HEK293 (cell line): Measurements from ENCODE around the gene ADAMTSL3.
A peak's percentile ranks its signal among the peaks of the same experiment; 100 is the strongest.

Experiments used
- CTCF ChIA-PET: fragments of 350-600 bp; formaldehyde crosslinking; extraction: SDS; loops from one replicate; lab custom pipeline; 2021; ENCODE audit warnings: antibody characterized with exemption; lab: Yijun Ruan, JAX
- POLR2A ChIA-PET: fragments of 300-600 bp; formaldehyde crosslinking; extraction: SDS; loops from one replicate; lab custom pipeline; 2020; ENCODE audit warnings: antibody characterized with exemption, inconsistent platforms; lab: Yijun Ruan, JAX
- H3K27ac ChIP-seq: fragments of 200-500 bp; sonication (Bioruptor generic); 2 replicates; pipeline ENCODE4 v1.5.1; 2014; ENCODE audit warnings: low read depth, low read length, control low read depth, inconsistent platforms; ENCODE audit errors: extremely low read depth
- H3K36me3 ChIP-seq, 2 experiments: fragments of 200-500 bp in 1 of 2; sonication (Bioruptor generic) in 1 of 2; 1 replicate in 1 of 2; 2 replicates in 1 of 2; pipeline ENCODE4 v1.5.1; 2014 to 2017; ENCODE audit warnings: inconsistent platforms in 2 of 2, low read length in 2 of 2; ENCODE audit not compliant: control insufficient read depth in 2 of 2, insufficient read depth in 1 of 2
- H3K4me1 ChIP-seq: fragments of 200-500 bp; sonication (Bioruptor generic); 2 replicates; pipeline ENCODE4 v1.5.1; 2014; ENCODE audit warnings: mild to moderate bottlenecking, low read length, inconsistent platforms; ENCODE audit not compliant: control insufficient read depth, insufficient read depth
- H3K4me3 ChIP-seq: 2 replicates; pipeline ENCODE4 v1.5.1; 2011; ENCODE audit warnings: low read depth, mild to moderate bottlenecking, control low read depth, low read length, moderate library complexity
- H3K9me3 ChIP-seq: fragments of 200-500 bp; sonication (Bioruptor generic); 2 replicates; pipeline ENCODE4 v1.5.1; 2014; ENCODE audit warnings: low read depth, low read length, inconsistent platforms; ENCODE audit not compliant: control insufficient read depth, insufficient read depth
- GLIS2 ChIP-seq: fragments of 450-650 bp; formaldehyde crosslinking; IDR thresholded peaks from 2 replicates; pipeline ENCODE4 v1.5.1; 2016; ENCODE audit warnings: missing biosample characterization, missing genetic modification characterization
- PRDM1 ChIP-seq: fragments of 450-650 bp; formaldehyde crosslinking; IDR thresholded peaks from 2 replicates; pipeline ENCODE4; 2016; ENCODE audit warnings: missing biosample characterization, missing genetic modification characterization
- ZBTB8A ChIP-seq: fragments of 450-650 bp; formaldehyde crosslinking; IDR thresholded peaks from 2 replicates; pipeline ENCODE4 v1.5.1; 2016; ENCODE audit warnings: missing biosample characterization, missing genetic modification characterization
- ZNF121 ChIP-seq: fragments of 450-650 bp; formaldehyde crosslinking; IDR thresholded peaks from 2 replicates; pipeline ENCODE4 v1.5.1; 2016; ENCODE audit warnings: missing biosample characterization, missing genetic modification characterization
- ZNF239 ChIP-seq: fragments of 450-650 bp; formaldehyde crosslinking; IDR thresholded peaks from 2 replicates; pipeline ENCODE4 v1.5.1; 2016; ENCODE audit warnings: missing biosample characterization, missing genetic modification characterization
- ZNF585B ChIP-seq: fragments of 450-650 bp; formaldehyde crosslinking; IDR thresholded peaks from 2 replicates; pipeline ENCODE4 v1.5.1; 2016; ENCODE audit warnings: missing biosample characterization, missing genetic modification characterization
- ZNF658 ChIP-seq: fragments of 450-650 bp; formaldehyde crosslinking; IDR thresholded peaks from 2 replicates; pipeline ENCODE4; 2016; ENCODE audit warnings: missing biosample characterization, missing genetic modification characterization
- ZNF701 ChIP-seq: fragments of 450-650 bp; formaldehyde crosslinking; IDR thresholded peaks from 2 replicates; pipeline ENCODE4 v1.5.1; 2016; ENCODE audit warnings: missing biosample characterization, missing genetic modification characterization
- ZNF830 ChIP-seq: fragments of 450-650 bp; IDR thresholded peaks from 2 replicates; pipeline ENCODE4 v1.5.0; 2018; ENCODE audit warnings: missing biosample characterization, missing genetic modification characterization, low read depth, mild to moderate bottlenecking, moderate library complexity
- TF ChIP-seq, protein P1 (sequence below): fragments of 450-650 bp; formaldehyde crosslinking; IDR thresholded peaks from 2 replicates; pipeline ENCODE4 v1.5.1; 2016; ENCODE audit warnings: missing biosample characterization, missing genetic modification characterization
- TF ChIP-seq, protein P2 (sequence below): fragments of 450-650 bp; formaldehyde crosslinking; conservative IDR thresholded peaks from 2 replicates; pipeline ENCODE4 v1.5.1; 2016; ENCODE audit warnings: low read depth, missing biosample characterization, missing genetic modification characterization
- TF ChIP-seq, protein P3 (sequence below): fragments of 450-650 bp; formaldehyde crosslinking; IDR thresholded peaks from 2 replicates; pipeline ENCODE4 v1.5.1; 2017; ENCODE audit warnings: missing biosample characterization, missing genetic modification characterization
- TF ChIP-seq, protein P4 (sequence below): fragments of 450-650 bp; formaldehyde crosslinking; IDR thresholded peaks from 2 replicates; pipeline ENCODE4 v1.5.1; 2016; ENCODE audit warnings: missing biosample characterization, missing genetic modification characterization
- TF ChIP-seq, protein P5 (sequence below): fragments of 450-650 bp; formaldehyde crosslinking; IDR thresholded peaks from 2 replicates; pipeline ENCODE4 v1.5.1; 2017; ENCODE audit warnings: missing biosample characterization, missing genetic modification characterization

The ADAMTSL3 gene

DNA sequence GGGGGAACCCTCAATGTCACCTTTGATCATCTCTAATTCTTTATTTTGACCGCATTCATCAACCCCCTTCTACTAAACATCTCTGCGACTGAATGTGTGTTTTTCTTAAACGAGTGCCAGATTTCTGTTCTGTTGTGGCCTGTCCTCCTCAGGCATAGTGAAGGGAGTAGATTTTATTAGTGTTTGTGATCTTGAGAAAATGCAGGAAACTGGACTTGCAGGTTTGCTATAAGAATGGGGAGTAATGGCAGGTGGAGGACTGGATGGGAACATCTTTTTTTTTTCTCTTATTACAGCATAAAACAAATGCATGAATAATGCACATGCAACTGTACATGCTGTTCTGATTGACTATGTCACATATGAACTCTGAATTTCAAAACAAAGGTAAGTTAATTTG is 59.3 kb downstream of the ADAMTSL3 start (continued):
- no peak for TF ChIP-seq ZNF121 (tag by site-specific recombination)
- no peak for TF ChIP-seq ZNF701 (tag by site-specific recombination)
- no peak for TF ChIP-seq ZNF239 (tag by site-specific recombination)
- TF ChIP-seq, all 188 proteins: peak for 0

DNA sequence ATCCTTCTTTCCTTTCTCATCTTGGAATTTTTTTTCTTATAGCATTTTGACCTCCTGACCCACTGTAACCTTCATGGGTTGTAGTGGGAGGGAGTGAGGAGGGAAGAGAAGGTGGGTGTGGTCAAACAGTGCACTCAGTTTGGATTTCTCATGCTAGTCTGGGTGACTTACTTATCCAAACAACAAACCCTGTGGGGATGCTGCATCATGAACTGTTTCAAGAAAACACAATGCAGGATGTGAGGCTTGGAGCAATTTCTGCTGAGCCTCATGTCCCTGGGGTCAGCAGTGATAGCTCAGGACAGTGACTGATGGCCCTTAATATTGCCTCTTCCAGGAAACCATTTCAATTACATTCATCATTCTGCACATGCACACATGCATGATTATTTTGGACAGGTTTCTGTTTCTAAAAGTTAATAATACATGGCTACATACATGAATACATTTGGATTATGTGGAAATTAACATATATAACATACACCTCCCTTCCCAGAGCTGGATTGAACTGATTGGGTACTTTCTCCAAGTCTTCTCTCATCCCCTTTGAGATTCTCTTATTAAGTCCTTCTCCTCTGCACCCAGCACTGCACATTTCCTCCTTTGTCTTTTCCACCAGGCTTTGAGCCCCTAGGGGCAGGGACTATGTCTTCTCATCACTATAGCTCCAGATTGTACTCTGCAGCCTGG is 61.2 kb downstream of the ADAMTSL3 start:
- TF ChIP-seq, protein P1, sequence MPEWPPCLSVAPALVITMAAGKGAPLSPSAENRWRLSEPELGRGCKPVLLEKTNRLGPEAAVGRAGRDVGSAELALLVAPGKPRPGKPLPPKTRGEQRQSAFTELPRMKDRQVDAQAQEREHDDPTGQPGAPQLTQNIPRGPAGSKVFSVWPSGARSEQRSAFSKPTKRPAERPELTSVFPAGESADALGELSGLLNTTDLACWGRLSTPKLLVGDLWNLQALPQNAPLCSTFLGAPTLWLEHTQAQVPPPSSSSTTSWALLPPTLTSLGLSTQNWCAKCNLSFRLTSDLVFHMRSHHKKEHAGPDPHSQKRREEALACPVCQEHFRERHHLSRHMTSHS (tag by site-specific recombination), result no peak
- TF ChIP-seq ZNF585B (tag by site-specific recombination), result peak; percentile 24; the same call in 1 of the 2 replicates
- H3K36me3 ChIP-seq, result no peaks in the 10 kb centered on the region
- CTCF ChIA-PET, result no interaction called here
- no peak overlapping the region for H3K4me3 ChIP-seq
- H3K9me3 ChIP-seq, result no peaks in the 10 kb centered on the region
- POLR2A ChIA-PET, result no interaction called here
- no peak overlapping the region for H3K27ac ChIP-seq
- H3K4me1 ChIP-seq, result no peaks in the 10 kb centered on the region

DNA sequence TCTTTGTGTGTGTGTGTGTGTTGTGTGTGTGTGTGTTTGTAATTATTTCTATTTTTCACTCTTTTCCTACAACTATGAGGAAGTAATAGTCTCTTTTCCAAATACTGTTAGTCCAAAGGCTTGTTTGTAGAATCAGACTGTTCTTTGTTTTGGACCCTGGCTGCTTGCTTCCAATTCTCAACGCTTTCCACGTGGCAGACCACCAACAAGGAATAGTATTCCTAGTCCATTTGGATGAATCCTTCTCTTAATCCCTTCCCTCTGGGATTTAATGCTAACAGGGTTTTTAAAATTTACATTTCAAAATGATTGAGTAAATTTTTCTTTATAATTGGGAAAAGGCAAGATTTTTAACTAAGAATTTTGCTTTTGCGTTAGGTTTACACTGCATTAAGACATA is 62.7 kb downstream of the ADAMTSL3 start:
- no peak overlapping the region for H3K4me3 ChIP-seq
- ChIA-PET CTCF (interaction anchor here (1.1 kb wide), 1 partner anchor 17 kb away, joined by 3 read pairs; no protein-coding TSS in a partner anchor), POLR2A (no interaction called here)
- TF ChIP-seq, protein P2, sequence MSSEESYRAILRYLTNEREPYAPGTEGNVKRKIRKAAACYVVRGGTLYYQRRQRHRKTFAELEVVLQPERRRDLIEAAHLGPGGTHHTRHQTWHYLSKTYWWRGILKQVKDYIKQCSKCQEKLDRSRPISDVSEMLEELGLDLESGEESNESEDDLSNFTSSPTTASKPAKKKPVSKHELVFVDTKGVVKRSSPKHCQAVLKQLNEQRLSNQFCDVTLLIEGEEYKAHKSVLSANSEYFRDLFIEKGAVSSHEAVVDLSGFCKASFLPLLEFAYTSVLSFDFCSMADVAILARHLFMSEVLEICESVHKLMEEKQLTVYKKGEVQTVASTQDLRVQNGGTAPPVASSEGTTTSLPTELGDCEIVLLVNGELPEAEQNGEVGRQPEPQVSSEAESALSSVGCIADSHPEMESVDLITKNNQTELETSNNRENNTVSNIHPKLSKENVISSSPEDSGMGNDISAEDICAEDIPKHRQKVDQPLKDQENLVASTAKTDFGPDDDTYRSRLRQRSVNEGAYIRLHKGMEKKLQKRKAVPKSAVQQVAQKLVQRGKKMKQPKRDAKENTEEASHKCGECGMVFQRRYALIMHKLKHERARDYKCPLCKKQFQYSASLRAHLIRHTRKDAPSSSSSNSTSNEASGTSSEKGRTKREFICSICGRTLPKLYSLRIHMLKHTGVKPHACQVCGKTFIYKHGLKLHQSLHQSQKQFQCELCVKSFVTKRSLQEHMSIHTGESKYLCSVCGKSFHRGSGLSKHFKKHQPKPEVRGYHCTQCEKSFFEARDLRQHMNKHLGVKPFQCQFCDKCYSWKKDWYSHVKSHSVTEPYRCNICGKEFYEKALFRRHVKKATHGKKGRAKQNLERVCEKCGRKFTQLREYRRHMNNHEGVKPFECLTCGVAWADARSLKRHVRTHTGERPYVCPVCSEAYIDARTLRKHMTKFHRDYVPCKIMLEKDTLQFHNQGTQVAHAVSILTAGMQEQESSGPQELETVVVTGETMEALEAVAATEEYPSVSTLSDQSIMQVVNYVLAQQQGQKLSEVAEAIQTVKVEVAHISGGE (tag by site-specific recombination), result no peak
- TF ChIP-seq ZNF658 (tag by site-specific recombination) (no peak), ZBTB8A (tag by site-specific recombination) (no peak), GLIS2 (tag by site-specific recombination) (no peak), ZNF830 (no peak), PRDM1 (tag by site-specific recombination) (no peak)
- TF ChIP-seq, protein P3, sequence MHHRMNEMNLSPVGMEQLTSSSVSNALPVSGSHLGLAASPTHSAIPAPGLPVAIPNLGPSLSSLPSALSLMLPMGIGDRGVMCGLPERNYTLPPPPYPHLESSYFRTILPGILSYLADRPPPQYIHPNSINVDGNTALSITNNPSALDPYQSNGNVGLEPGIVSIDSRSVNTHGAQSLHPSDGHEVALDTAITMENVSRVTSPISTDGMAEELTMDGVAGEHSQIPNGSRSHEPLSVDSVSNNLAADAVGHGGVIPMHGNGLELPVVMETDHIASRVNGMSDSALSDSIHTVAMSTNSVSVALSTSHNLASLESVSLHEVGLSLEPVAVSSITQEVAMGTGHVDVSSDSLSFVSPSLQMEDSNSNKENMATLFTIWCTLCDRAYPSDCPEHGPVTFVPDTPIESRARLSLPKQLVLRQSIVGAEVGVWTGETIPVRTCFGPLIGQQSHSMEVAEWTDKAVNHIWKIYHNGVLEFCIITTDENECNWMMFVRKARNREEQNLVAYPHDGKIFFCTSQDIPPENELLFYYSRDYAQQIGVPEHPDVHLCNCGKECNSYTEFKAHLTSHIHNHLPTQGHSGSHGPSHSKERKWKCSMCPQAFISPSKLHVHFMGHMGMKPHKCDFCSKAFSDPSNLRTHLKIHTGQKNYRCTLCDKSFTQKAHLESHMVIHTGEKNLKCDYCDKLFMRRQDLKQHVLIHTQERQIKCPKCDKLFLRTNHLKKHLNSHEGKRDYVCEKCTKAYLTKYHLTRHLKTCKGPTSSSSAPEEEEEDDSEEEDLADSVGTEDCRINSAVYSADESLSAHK, result no peak
- TF ChIP-seq, protein P4, sequence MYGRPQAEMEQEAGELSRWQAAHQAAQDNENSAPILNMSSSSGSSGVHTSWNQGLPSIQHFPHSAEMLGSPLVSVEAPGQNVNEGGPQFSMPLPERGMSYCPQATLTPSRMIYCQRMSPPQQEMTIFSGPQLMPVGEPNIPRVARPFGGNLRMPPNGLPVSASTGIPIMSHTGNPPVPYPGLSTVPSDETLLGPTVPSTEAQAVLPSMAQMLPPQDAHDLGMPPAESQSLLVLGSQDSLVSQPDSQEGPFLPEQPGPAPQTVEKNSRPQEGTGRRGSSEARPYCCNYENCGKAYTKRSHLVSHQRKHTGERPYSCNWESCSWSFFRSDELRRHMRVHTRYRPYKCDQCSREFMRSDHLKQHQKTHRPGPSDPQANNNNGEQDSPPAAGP (tag by site-specific recombination), result no peak
- TF ChIP-seq, protein P5, sequence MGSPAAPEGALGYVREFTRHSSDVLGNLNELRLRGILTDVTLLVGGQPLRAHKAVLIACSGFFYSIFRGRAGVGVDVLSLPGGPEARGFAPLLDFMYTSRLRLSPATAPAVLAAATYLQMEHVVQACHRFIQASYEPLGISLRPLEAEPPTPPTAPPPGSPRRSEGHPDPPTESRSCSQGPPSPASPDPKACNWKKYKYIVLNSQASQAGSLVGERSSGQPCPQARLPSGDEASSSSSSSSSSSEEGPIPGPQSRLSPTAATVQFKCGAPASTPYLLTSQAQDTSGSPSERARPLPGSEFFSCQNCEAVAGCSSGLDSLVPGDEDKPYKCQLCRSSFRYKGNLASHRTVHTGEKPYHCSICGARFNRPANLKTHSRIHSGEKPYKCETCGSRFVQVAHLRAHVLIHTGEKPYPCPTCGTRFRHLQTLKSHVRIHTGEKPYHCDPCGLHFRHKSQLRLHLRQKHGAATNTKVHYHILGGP (tag by site-specific recombination), result no peak
- H3K27ac ChIP-seq, result no peak overlapping the region
- H3K36me3 ChIP-seq, result no peaks in the 10 kb centered on the region
- H3K4me1 ChIP-seq, result no peaks in the 10 kb centered on the region
- no peaks in the 10 kb centered on the region for H3K9me3 ChIP-seq
